ENCODE results near the gene ITGB5. TPM values are rescaled to one million over a fixed set of nuclear protein-coding genes. Genes with fewer than 3 reads are reported as not detected.

ITGB5 gene
- total RNA-seq, 1 experiment from 2014 or later: 132 TPM

DNA sequence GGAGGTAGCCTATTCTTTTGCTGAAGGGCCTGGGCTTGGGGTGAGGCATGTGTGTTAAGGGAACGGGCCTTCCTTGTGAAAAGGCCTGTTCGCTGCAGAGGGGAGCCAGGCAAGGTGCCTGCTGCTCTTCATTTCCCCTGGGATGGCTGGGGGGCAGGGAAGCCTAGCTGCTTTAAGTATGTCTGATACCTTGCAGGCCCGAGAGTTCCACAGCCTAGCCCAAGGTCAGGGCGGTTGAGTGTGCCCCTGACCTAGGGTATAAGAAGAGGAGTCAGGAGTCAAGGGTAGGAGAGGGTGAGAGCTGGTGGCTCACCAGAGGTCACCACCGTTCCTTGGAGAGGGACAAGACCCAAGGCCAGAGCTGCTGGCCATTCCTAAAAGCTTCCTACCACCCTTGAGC is 110.3 kb downstream of the ITGB5 start:
- no peaks in the 10 kb centered on the region for H3K27me3 Mint-ChIP-seq (ENCODE audit: insufficient read depth, unreplicated experiment)
- ChIA-PET CTCF (no interaction called here), POLR2A (interaction anchor here (0.6 kb wide), 1 partner anchor 504 kb away, joined by 3 read pairs; no protein-coding TSS in a partner anchor)
- TF ChIP-seq, protein P1, sequence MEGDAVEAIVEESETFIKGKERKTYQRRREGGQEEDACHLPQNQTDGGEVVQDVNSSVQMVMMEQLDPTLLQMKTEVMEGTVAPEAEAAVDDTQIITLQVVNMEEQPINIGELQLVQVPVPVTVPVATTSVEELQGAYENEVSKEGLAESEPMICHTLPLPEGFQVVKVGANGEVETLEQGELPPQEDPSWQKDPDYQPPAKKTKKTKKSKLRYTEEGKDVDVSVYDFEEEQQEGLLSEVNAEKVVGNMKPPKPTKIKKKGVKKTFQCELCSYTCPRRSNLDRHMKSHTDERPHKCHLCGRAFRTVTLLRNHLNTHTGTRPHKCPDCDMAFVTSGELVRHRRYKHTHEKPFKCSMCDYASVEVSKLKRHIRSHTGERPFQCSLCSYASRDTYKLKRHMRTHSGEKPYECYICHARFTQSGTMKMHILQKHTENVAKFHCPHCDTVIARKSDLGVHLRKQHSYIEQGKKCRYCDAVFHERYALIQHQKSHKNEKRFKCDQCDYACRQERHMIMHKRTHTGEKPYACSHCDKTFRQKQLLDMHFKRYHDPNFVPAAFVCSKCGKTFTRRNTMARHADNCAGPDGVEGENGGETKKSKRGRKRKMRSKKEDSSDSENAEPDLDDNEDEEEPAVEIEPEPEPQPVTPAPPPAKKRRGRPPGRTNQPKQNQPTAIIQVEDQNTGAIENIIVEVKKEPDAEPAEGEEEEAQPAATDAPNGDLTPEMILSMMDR (IDR thresholded peaks at IDR 0.05; ENCODE audit: insufficient read depth in 1 of 2, low read depth in 1 of 2, low read length in 1 of 2, severe bottlenecking in 1 of 2, unreplicated experiment in 1 of 2): no peak
- peaks cover 11% of the 10 kb centered on the region for H3K36me3 Mint-ChIP-seq (ENCODE audit: insufficient read depth, unreplicated experiment)
- Histone ChIP-seq H3K27me3 (replicated peaks; ENCODE audit: control insufficient read depth, insufficient read depth, low read length) (no peaks in the 10 kb centered on the region), H3K9me3 (no peaks in the 10 kb centered on the region), H3K4me1 (peaks cover 23% of the 10 kb centered on the region), H3K36me3 (ENCODE audit: control insufficient read depth, insufficient read depth, low read length) (peaks cover 1% of the 10 kb centered on the region; the same call in 1 of the 2 replicates), H3K4me3 (ENCODE audit: low read depth, low read length) (no peak overlapping the region)
- H3K4me1 Mint-ChIP-seq (ENCODE audit: low read depth, unreplicated experiment): peaks cover 25% of the 10 kb centered on the region
- DNase-seq: no peak
- no peak overlapping the region for H3K4me3 Mint-ChIP-seq (ENCODE audit: unreplicated experiment)
- intact Hi-C loops (cut with micrococcal nuclease; ENCODE audit: unreplicated experiment): no loop called here
- no peak overlapping the region for H3K27ac Mint-ChIP-seq (ENCODE audit: unreplicated experiment)
- no peaks in the 10 kb centered on the region for H3K9me3 Mint-ChIP-seq (ENCODE audit: unreplicated experiment)
- no TSS peak for BruUV-seq (replicated peaks)

DNA sequence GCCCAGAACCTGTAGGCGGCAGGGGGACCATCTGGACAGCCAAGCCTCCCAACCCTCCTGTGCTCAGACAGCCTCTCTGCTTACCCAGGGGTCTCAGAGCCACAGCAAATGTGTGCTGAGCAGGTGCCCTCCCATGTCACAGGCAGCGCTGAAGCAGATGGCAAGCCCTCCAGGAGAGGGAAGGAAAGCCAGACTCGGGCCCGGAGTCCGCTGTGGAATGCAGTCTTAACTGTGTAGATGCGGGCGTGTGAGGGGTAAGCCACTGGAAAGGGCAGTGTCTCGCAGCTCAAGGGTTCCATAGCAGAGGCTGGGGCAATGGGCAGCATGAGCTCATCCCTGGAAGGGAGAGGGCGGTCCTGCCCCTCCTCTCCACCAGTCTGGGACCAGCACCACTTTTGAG is 111.3 kb downstream of the ITGB5 start:
- H3K4me3 ChIP-seq (ENCODE audit: low read depth, low read length): no peak overlapping the region
- peaks cover 14% of the 10 kb centered on the region for H3K4me1 ChIP-seq
- no peak for DNase-seq
- Mint-ChIP-seq H3K4me3 (ENCODE audit: unreplicated experiment) (no peak overlapping the region), H3K9me3 (ENCODE audit: unreplicated experiment) (no peaks in the 10 kb centered on the region), H3K27ac (ENCODE audit: unreplicated experiment) (no peak overlapping the region), H3K4me1 (ENCODE audit: low read depth, unreplicated experiment) (peaks cover 18% of the 10 kb centered on the region), H3K36me3 (ENCODE audit: insufficient read depth, unreplicated experiment) (peaks cover 11% of the 10 kb centered on the region), H3K27me3 (ENCODE audit: insufficient read depth, unreplicated experiment) (no peaks in the 10 kb centered on the region)
- no peaks in the 10 kb centered on the region for H3K27me3 ChIP-seq (replicated peaks; ENCODE audit: control insufficient read depth, insufficient read depth, low read length)
- no peaks in the 10 kb centered on the region for H3K9me3 ChIP-seq
- peaks cover 1% of the 10 kb centered on the region; the same call in 1 of the 2 replicates for H3K36me3 ChIP-seq (ENCODE audit: control insufficient read depth, insufficient read depth, low read length)
- POLR2A ChIA-PET: no interaction called here
- CTCF ChIA-PET: no interaction called here
- TF ChIP-seq, protein P1 (IDR thresholded peaks at IDR 0.05; ENCODE audit: insufficient read depth in 1 of 2, low read depth in 1 of 2, low read length in 1 of 2, severe bottlenecking in 1 of 2, unreplicated experiment in 1 of 2): no peak
- no TSS peak for BruUV-seq (replicated peaks)
- intact Hi-C loops (cut with micrococcal nuclease; ENCODE audit: unreplicated experiment): no loop called here

DNA sequence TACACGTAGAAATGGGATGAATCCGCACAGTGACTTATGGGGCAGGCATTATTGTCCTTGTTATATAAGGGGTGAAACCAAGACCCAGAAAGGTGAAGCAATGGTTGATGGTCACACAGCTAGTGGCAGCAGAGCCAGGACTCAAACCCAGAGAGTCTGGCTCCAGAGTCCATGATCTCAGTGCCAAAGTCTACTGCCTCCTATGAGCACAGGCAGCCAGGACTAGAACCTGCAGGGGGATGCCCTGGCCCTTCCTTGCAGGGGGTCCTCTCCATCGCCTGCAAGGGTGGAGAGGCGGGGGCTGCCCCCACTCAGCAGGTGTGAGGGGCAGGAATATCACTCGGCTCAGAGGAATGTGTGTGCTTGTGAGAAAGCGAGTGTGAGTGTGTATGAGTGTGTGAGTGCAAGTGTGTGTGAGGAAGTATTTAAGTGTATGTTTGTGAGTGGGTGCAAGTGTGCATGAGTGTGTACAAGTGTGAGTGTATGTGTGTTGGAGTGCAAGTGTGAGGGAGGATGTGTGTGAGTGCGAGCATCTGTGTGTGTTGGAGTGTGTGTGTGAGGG is 112.2 kb downstream of the ITGB5 start:
- H3K27me3 Mint-ChIP-seq (ENCODE audit: insufficient read depth, unreplicated experiment): no peaks in the 10 kb centered on the region
- intact Hi-C loops (cut with micrococcal nuclease; ENCODE audit: unreplicated experiment): no loop called here
- ChIA-PET POLR2A (no interaction called here), CTCF (interaction anchor here (0.9 to 1.5 kb wide), 3 partner anchors 12 to 126 kb away, joined by 3 to 4 read pairs (median 4); no protein-coding TSS in a partner anchor)
- Histone ChIP-seq H3K9me3 (no peaks in the 10 kb centered on the region), H3K36me3 (ENCODE audit: control insufficient read depth, insufficient read depth, low read length) (peaks cover 3% of the 10 kb centered on the region; the same call in 1 of the 2 replicates), H3K27me3 (replicated peaks; ENCODE audit: control insufficient read depth, insufficient read depth, low read length) (no peaks in the 10 kb centered on the region), H3K4me1 (peaks cover 11% of the 10 kb centered on the region), H3K4me3 (ENCODE audit: low read depth, low read length) (no peak overlapping the region)
- peaks cover 15% of the 10 kb centered on the region for H3K4me1 Mint-ChIP-seq (ENCODE audit: low read depth, unreplicated experiment)
- TF ChIP-seq, protein P1 (IDR thresholded peaks at IDR 0.05; ENCODE audit: insufficient read depth in 1 of 2, low read depth in 1 of 2, low read length in 1 of 2, severe bottlenecking in 1 of 2, unreplicated experiment in 1 of 2): no peak
- no peak overlapping the region for H3K4me3 Mint-ChIP-seq (ENCODE audit: unreplicated experiment)
- no peak overlapping the region for H3K27ac Mint-ChIP-seq (ENCODE audit: unreplicated experiment)
- peaks cover 13% of the 10 kb centered on the region for H3K36me3 Mint-ChIP-seq (ENCODE audit: insufficient read depth, unreplicated experiment)
- no peak for DNase-seq
- H3K9me3 Mint-ChIP-seq (ENCODE audit: unreplicated experiment): no peaks in the 10 kb centered on the region
- BruUV-seq (replicated peaks): no TSS peak

All from Caco-2 (cell line).